ENCODE results near the gene NFASC.

Gene NFASC

GRCh38 chr1:204917802-204918201, 47.1 kb downstream of the NFASC start:
- Mint-ChIP-seq H3K27ac (no peak overlapping the region), H3K4me3 (no peak overlapping the region), H3K9me3 (peaks cover 8% of the 10 kb centered on the region), H3K36me3 (ENCODE audit: low read depth) (no peaks in the 10 kb centered on the region), H3K4me1 (ENCODE audit: low read depth) (no peaks in the 10 kb centered on the region), H3K27me3 (ENCODE audit: low read depth) (peaks cover 5% of the 10 kb centered on the region)
- DNase-seq (ENCODE audit: low spot score) = no peak

- no peak for DNase-seq (ENCODE audit: low spot score)
- H3K9me3 Mint-ChIP-seq = no peaks in the 10 kb centered on the region
- H3K36me3 Mint-ChIP-seq (ENCODE audit: low read depth) = no peaks in the 10 kb centered on the region
- no peak overlapping the region for H3K4me3 Mint-ChIP-seq
- no peak overlapping the region for H3K27ac Mint-ChIP-seq
- peaks cover 5% of the 10 kb centered on the region for H3K27me3 Mint-ChIP-seq (ENCODE audit: low read depth)
- no peaks in the 10 kb centered on the region for H3K4me1 Mint-ChIP-seq (ENCODE audit: low read depth)
Observed at GRCh38 chr1:204920511-204920910, 49.8 kb downstream of the NFASC start.

- no peak overlapping the region for H3K4me3 Mint-ChIP-seq
Observed at GRCh38 chr1:204920967-204921366, 50.3 kb downstream of the NFASC start.

GRCh38 chr1:204921855-204922516, 51.3 kb downstream of the NFASC start:
- no peaks in the 10 kb centered on the region for H3K36me3 Mint-ChIP-seq (ENCODE audit: low read depth)
- peaks cover 5% of the 10 kb centered on the region for H3K27me3 Mint-ChIP-seq (ENCODE audit: low read depth)
- no peak for DNase-seq (ENCODE audit: low spot score)
- no peaks in the 10 kb centered on the region for H3K4me1 Mint-ChIP-seq (ENCODE audit: low read depth)
- H3K4me3 Mint-ChIP-seq = no peak overlapping the region
- H3K9me3 Mint-ChIP-seq = no peaks in the 10 kb centered on the region
- H3K27ac Mint-ChIP-seq = no peak overlapping the region

More at GRCh38 chr1:204920967-204921366, 50.3 kb downstream of the NFASC start:
- Mint-ChIP-seq H3K27me3 (ENCODE audit: low read depth) (peaks cover 5% of the 10 kb centered on the region), H3K4me1 (ENCODE audit: low read depth) (no peaks in the 10 kb centered on the region), H3K36me3 (ENCODE audit: low read depth) (no peaks in the 10 kb centered on the region), H3K9me3 (no peaks in the 10 kb centered on the region), H3K27ac (no peak overlapping the region)
- DNase-seq (ENCODE audit: low spot score) = no peak

- H3K9me3 Mint-ChIP-seq = no peaks in the 10 kb centered on the region
- H3K27me3 Mint-ChIP-seq (ENCODE audit: low read depth) = peaks cover 7% of the 10 kb centered on the region
- no peak overlapping the region for H3K27ac Mint-ChIP-seq
- DNase-seq (ENCODE audit: low spot score) = no peak
- H3K4me1 Mint-ChIP-seq (ENCODE audit: low read depth) = no peaks in the 10 kb centered on the region
- no peaks in the 10 kb centered on the region for H3K36me3 Mint-ChIP-seq (ENCODE audit: low read depth)
- H3K4me3 Mint-ChIP-seq = no peak overlapping the region
Observed at GRCh38 chr1:204923201-204923600, 52.5 kb downstream of the NFASC start.

- peaks cover 7% of the 10 kb centered on the region for H3K27me3 Mint-ChIP-seq (ENCODE audit: low read depth)
- no peaks in the 10 kb centered on the region for H3K9me3 Mint-ChIP-seq
- H3K27ac Mint-ChIP-seq = no peak overlapping the region
- no peaks in the 10 kb centered on the region for H3K36me3 Mint-ChIP-seq (ENCODE audit: low read depth)
- H3K4me1 Mint-ChIP-seq (ENCODE audit: low read depth) = no peaks in the 10 kb centered on the region
- H3K4me3 Mint-ChIP-seq = no peak overlapping the region
- no peak for DNase-seq (ENCODE audit: low spot score)
Observed at GRCh38 chr1:204923626-204924012, 53.0 kb downstream of the NFASC start.

- H3K36me3 Mint-ChIP-seq (ENCODE audit: low read depth) = no peaks in the 10 kb centered on the region
- no peak overlapping the region for H3K4me3 Mint-ChIP-seq
- DNase-seq (ENCODE audit: low spot score) = no peak
- no peak overlapping the region for H3K27ac Mint-ChIP-seq
- H3K27me3 Mint-ChIP-seq (ENCODE audit: low read depth) = peaks cover 7% of the 10 kb centered on the region
- H3K4me1 Mint-ChIP-seq (ENCODE audit: low read depth) = no peaks in the 10 kb centered on the region
- no peaks in the 10 kb centered on the region for H3K9me3 Mint-ChIP-seq
Observed at GRCh38 chr1:204924013-204924759, 53.5 kb downstream of the NFASC start.

GRCh38 chr1:204925701-204926100, 55.0 kb downstream of the NFASC start:
- H3K9me3 Mint-ChIP-seq = no peaks in the 10 kb centered on the region
- peaks cover 7% of the 10 kb centered on the region for H3K27me3 Mint-ChIP-seq (ENCODE audit: low read depth)
- no peak for DNase-seq (ENCODE audit: low spot score)
- H3K4me1 Mint-ChIP-seq (ENCODE audit: low read depth) = no peaks in the 10 kb centered on the region
- H3K36me3 Mint-ChIP-seq (ENCODE audit: low read depth) = no peaks in the 10 kb centered on the region
- H3K4me3 Mint-ChIP-seq = no peak overlapping the region
- H3K27ac Mint-ChIP-seq = no peak overlapping the region

GRCh38 chr1:204927673-204928641, 57.3 kb downstream of the NFASC start:
- Mint-ChIP-seq H3K4me3 (no peak overlapping the region), H3K36me3 (ENCODE audit: low read depth) (no peaks in the 10 kb centered on the region), H3K9me3 (no peaks in the 10 kb centered on the region), H3K27me3 (ENCODE audit: low read depth) (peaks cover 2% of the 10 kb centered on the region), H3K4me1 (ENCODE audit: low read depth) (no peaks in the 10 kb centered on the region), H3K27ac (no peak overlapping the region)
- no peak for DNase-seq (ENCODE audit: low spot score)

- no peaks in the 10 kb centered on the region for H3K4me1 Mint-ChIP-seq (ENCODE audit: low read depth)
- H3K9me3 Mint-ChIP-seq = no peaks in the 10 kb centered on the region
- no peak overlapping the region for H3K4me3 Mint-ChIP-seq
- H3K27me3 Mint-ChIP-seq (ENCODE audit: low read depth) = peaks cover 2% of the 10 kb centered on the region
- no peak for DNase-seq (ENCODE audit: low spot score)
- H3K36me3 Mint-ChIP-seq (ENCODE audit: low read depth) = no peaks in the 10 kb centered on the region
- no peak overlapping the region for H3K27ac Mint-ChIP-seq
Observed at GRCh38 chr1:204928671-204929486, 58.2 kb downstream of the NFASC start.

GRCh38 chr1:204929487-204930154, 59.0 kb downstream of the NFASC start:
- H3K27ac Mint-ChIP-seq = no peak overlapping the region
- H3K27me3 Mint-ChIP-seq (ENCODE audit: low read depth) = peaks cover 2% of the 10 kb centered on the region
- DNase-seq (ENCODE audit: low spot score) = no peak
- no peaks in the 10 kb centered on the region for H3K4me1 Mint-ChIP-seq (ENCODE audit: low read depth)
- H3K9me3 Mint-ChIP-seq = no peaks in the 10 kb centered on the region
- no peak overlapping the region for H3K4me3 Mint-ChIP-seq
- H3K36me3 Mint-ChIP-seq (ENCODE audit: low read depth) = no peaks in the 10 kb centered on the region

- no peaks in the 10 kb centered on the region for H3K36me3 Mint-ChIP-seq (ENCODE audit: low read depth)
- no peaks in the 10 kb centered on the region for H3K4me1 Mint-ChIP-seq (ENCODE audit: low read depth)
- H3K27me3 Mint-ChIP-seq (ENCODE audit: low read depth) = peaks cover 2% of the 10 kb centered on the region
- no peak overlapping the region for H3K27ac Mint-ChIP-seq
- no peak overlapping the region for H3K4me3 Mint-ChIP-seq
- no peak for DNase-seq (ENCODE audit: low spot score)
- H3K9me3 Mint-ChIP-seq = no peaks in the 10 kb centered on the region
Observed at GRCh38 chr1:204930155-204930523, 59.5 kb downstream of the NFASC start.

GRCh38 chr1:204931313-204931712, 60.7 kb downstream of the NFASC start:
- Mint-ChIP-seq H3K27me3 (ENCODE audit: low read depth) (peaks cover 2% of the 10 kb centered on the region), H3K4me3 (no peak overlapping the region)
- no peak for DNase-seq (ENCODE audit: low spot score)

More at GRCh38 chr1:204931313-204931712, 60.7 kb downstream of the NFASC start:
- H3K4me1 Mint-ChIP-seq (ENCODE audit: low read depth) = no peaks in the 10 kb centered on the region
- no peaks in the 10 kb centered on the region for H3K36me3 Mint-ChIP-seq (ENCODE audit: low read depth)
- no peaks in the 10 kb centered on the region for H3K9me3 Mint-ChIP-seq
- H3K27ac Mint-ChIP-seq = no peak overlapping the region

All from T-helper 2 cell treated with Interferon-gamma antibody and Interleukin-4, amounts not matched to agents 5 μg/mL and 100 μg/mL, for 36 hours (primary cell).